NB4 (cell line): ENCODE measurements around the gene ADAMTS2.

Experiments used
- CTCF ChIP-seq: IDR thresholded peaks from one replicate; pipeline ENCODE4 v1.5.1; 2012; ENCODE audit warnings: low read depth, low read length
- MAX ChIP-seq: IDR thresholded peaks from 2 replicates; pipeline ENCODE4 v1.6.1; 2011; ENCODE audit warnings: low read depth, low read length
- MYC ChIP-seq: IDR thresholded peaks from 2 replicates; pipeline ENCODE4 v1.6.1; 2011; ENCODE audit warnings: low read depth, low read length
- POLR2A ChIP-seq: IDR thresholded peaks from 2 replicates; pipeline ENCODE4 v1.6.1; 2011; ENCODE audit warnings: mild to moderate bottlenecking; ENCODE audit not compliant: insufficient read length; ENCODE audit errors: extremely low read depth

GRCh38 chr5:179137643-179138567, 207.4 kb downstream of the ADAMTS2 start:
- TF ChIP-seq CTCF (no peak), POLR2A (no peak), MAX (no peak), MYC (no peak)
